A549 (cell line): ENCODE measurements around the gene PHIP. TPM values are rescaled to one million over a fixed set of nuclear protein-coding genes. Genes with fewer than 3 reads are reported as not detected.
"Not testable (repeated sequence)": the region's sequence is repeated elsewhere in the genome, so short reads cannot be mapped to it uniquely, and the experiment has no call there.

Experiments used
- ATAC-seq, 2 experiments: fragments of 200-7000 bp in 1 of 2; fragments of >200 bp in 1 of 2; cut with Nextera tagmentation in 1 of 2; cut with Tn5 transposase in 1 of 2; 3 replicates each; pipeline versions ENCODE4 v1.8.0 to v1.9.1; 2018 to 2020; ENCODE audit warnings: mild to moderate bottlenecking in 1 of 2, moderate library complexity in 1 of 2
- CTCF ChIA-PET: fragments of 300-600 bp; sonication (Branson Sonifier 250); formaldehyde crosslinking; extraction: SDS; loops from one replicate; lab custom pipeline; 2021; ENCODE audit warnings: antibody characterized with exemption, inconsistent platforms; lab: Yijun Ruan, JAX
- POLR2A ChIA-PET: fragments of 350-600 bp; formaldehyde crosslinking; extraction: SDS; loops from one replicate; lab custom pipeline; 2021; ENCODE audit warnings: antibody characterized with exemption, inconsistent platforms; lab: Yijun Ruan, JAX
- DNase-seq, 2 experiments: peaks; one replicate each; pipeline versions ENCODE4 v3.0.0 to v3.0.0-alpha.2; 2011 to 2016; ENCODE audit warnings: low read depth in 1 of 2, low spot score in 1 of 2
- FAIRE-seq: peaks from 2 replicates; lab custom pipeline; 2011; peaks lifted over from hg19 to GRCh38; lab: Jason Lieb, UNC
- H3K27ac ChIP-seq, 2 experiments: fragments of >200 bp; sonication (Bioruptor Twin); formaldehyde crosslinking; 3 replicates each; pipeline ENCODE4 v1.5.1; 2016 to 2017
- H3K4me1 ChIP-seq: fragments of >200 bp; sonication (Bioruptor Twin); formaldehyde crosslinking; 3 replicates; pipeline ENCODE4 v1.6.1; 2016
- H3K4me2 ChIP-seq: fragments of >200 bp; sonication (Bioruptor Twin); formaldehyde crosslinking; 3 replicates; pipeline ENCODE4 v1.6.1; 2016
- H3K4me3 ChIP-seq: fragments of >200 bp; sonication (Bioruptor Twin); formaldehyde crosslinking; 3 replicates; pipeline ENCODE4 v1.5.1; 2016
- H3K9me3 ChIP-seq: fragments of >200 bp; sonication (Bioruptor Twin); formaldehyde crosslinking; 3 replicates; pipeline ENCODE4 v1.6.1; 2016
- ATOH8 ChIP-seq: fragments of 250-450 bp; sonication (Bioruptor Pico); IDR thresholded peaks from 2 replicates; pipeline ENCODE4 v1.5.0; 2020; ENCODE audit warnings: low read depth, mild to moderate bottlenecking, moderate library complexity
- CBX8 ChIP-seq: fragments of 200-600 bp; sonication (generic); IDR thresholded peaks from 2 replicates; pipeline ENCODE4 v1.6.1; 2016
- CEBPB ChIP-seq, 2 experiments: fragments of >200 bp in 1 of 2; sonication (Bioruptor Twin) in 1 of 2; formaldehyde crosslinking in 1 of 2; IDR thresholded peaks; 2 replicates each; pipeline ENCODE4 v1.6.1; 2012 to 2016
- CHD2 ChIP-seq: fragments of 150-350 bp; IDR thresholded peaks from 2 replicates; pipeline ENCODE4 v1.6.1; 2014; ENCODE audit warnings: low read length; ENCODE audit not compliant: partially characterized antibody
- CHD4 ChIP-seq: fragments of 200-600 bp; sonication (generic); IDR thresholded peaks from 2 replicates; pipeline ENCODE4 v1.6.1; 2016; ENCODE audit warnings: antibody characterized with exemption, mild to moderate bottlenecking, borderline replicate concordance
- EHF ChIP-seq: fragments of 250-450 bp; sonication (Bioruptor Pico); IDR thresholded peaks from 2 replicates; pipeline ENCODE4 v1.5.0; 2020; ENCODE audit warnings: mild to moderate bottlenecking
- EHMT2 ChIP-seq: fragments of 200-600 bp; sonication (generic); IDR thresholded peaks from 2 replicates; pipeline ENCODE4 v1.6.1; 2016; ENCODE audit warnings: antibody characterized with exemption, low read depth, mild to moderate bottlenecking, moderate library complexity
- EP300 ChIP-seq, 2 experiments: fragments of >200 bp; sonication (Bioruptor Twin); formaldehyde crosslinking; IDR thresholded peaks; 2 replicates in 1 of 2; 3 replicates in 1 of 2; pipeline ENCODE4 v1.6.1; 2016 to 2017
- FOXS1 ChIP-seq: fragments of 250-450 bp; sonication (Bioruptor Pico); IDR thresholded peaks from 2 replicates; pipeline ENCODE4 v1.5.0; 2020; ENCODE audit warnings: mild to moderate bottlenecking, moderate library complexity
- GATA3 ChIP-seq: IDR thresholded peaks from 2 replicates; pipeline ENCODE4 v1.6.1; 2012; ENCODE audit warnings: borderline replicate concordance
- HOXB13 ChIP-seq: fragments of 250-450 bp; sonication (Bioruptor Pico); IDR thresholded peaks from 2 replicates; pipeline ENCODE4 v1.5.0; 2020; ENCODE audit warnings: low read depth, mild to moderate bottlenecking, moderate library complexity
- JUN ChIP-seq, 2 experiments: fragments of >200 bp; sonication (Bioruptor Twin); formaldehyde crosslinking; IDR thresholded peaks; 2 replicates in 1 of 2; 3 replicates in 1 of 2; pipeline ENCODE4 v1.6.1; 2016 to 2017
- JUNB ChIP-seq: fragments of >200 bp; sonication (Bioruptor Twin); formaldehyde crosslinking; IDR thresholded peaks from 2 replicates; pipeline ENCODE4 v1.6.1; 2016
- KDM1A ChIP-seq: fragments of 200-600 bp; sonication (generic); IDR thresholded peaks from 2 replicates; pipeline ENCODE4 v1.6.1; 2016; ENCODE audit warnings: low read depth, mild to moderate bottlenecking
- MAFK ChIP-seq: fragments of 450-650 bp; IDR thresholded peaks from 2 replicates; pipeline ENCODE4 v1.6.1; 2014; ENCODE audit not compliant: partially characterized antibody
- MAX ChIP-seq: IDR thresholded peaks from 2 replicates; pipeline ENCODE4 v1.6.1; 2012
- MAZ ChIP-seq: fragments of 150-350 bp; IDR thresholded peaks from 2 replicates; pipeline ENCODE4 v1.6.1; 2014; ENCODE audit warnings: antibody characterized with exemption, low read depth, low read length, borderline replicate concordance
- NFE2L2 ChIP-seq: fragments of 150-350 bp; conservative IDR thresholded peaks from 2 replicates; pipeline ENCODE4 v1.6.1; 2014; ENCODE audit warnings: low read length
- NR3C1 ChIP-seq: fragments of >200 bp; sonication (Bioruptor Twin); formaldehyde crosslinking; IDR thresholded peaks from 3 replicates; pipeline ENCODE4 v1.6.1; 2017
- PHF8 ChIP-seq: fragments of 200-600 bp; sonication (generic); IDR thresholded peaks from 2 replicates; pipeline ENCODE4 v1.6.1; 2016; ENCODE audit warnings: low read depth, mild to moderate bottlenecking, antibody characterized with exemption, moderate library complexity, borderline replicate concordance
- POLR2AphosphoS2 ChIP-seq: conservative IDR thresholded peaks from 2 replicates; pipeline ENCODE4 v1.6.1; 2012; ENCODE audit warnings: low read length, improper control_type of control experiment, inconsistent platforms
- REST ChIP-seq: fragments of 200-600 bp; sonication (generic); IDR thresholded peaks from 2 replicates; pipeline ENCODE4 v1.6.1; 2016; ENCODE audit warnings: antibody characterized with exemption, mild to moderate bottlenecking, moderate library complexity
- RFX5 ChIP-seq: fragments of 450-650 bp; IDR thresholded peaks from 2 replicates; pipeline ENCODE4 v1.7.1; 2014; ENCODE audit warnings: antibody characterized with exemption, mild to moderate bottlenecking, moderate library complexity
- RNF2 ChIP-seq: fragments of 200-600 bp; sonication (generic); IDR thresholded peaks from 2 replicates; pipeline ENCODE4 v1.6.1; 2016; ENCODE audit warnings: low read depth, mild to moderate bottlenecking, antibody characterized with exemption, moderate library complexity, borderline replicate concordance
- ZC3H11A ChIP-seq: fragments of 450-650 bp; IDR thresholded peaks from 2 replicates; pipeline ENCODE4 v1.6.1; 2014; ENCODE audit warnings: antibody characterized with exemption, mild to moderate bottlenecking
- ZFP36 ChIP-seq: fragments of 450-650 bp; IDR thresholded peaks from 2 replicates; pipeline ENCODE4 v1.6.1; 2014; ENCODE audit warnings: borderline replicate concordance; ENCODE audit not compliant: partially characterized antibody
- ZNF302 ChIP-seq: fragments of 250-450 bp; sonication (Bioruptor Pico); IDR thresholded peaks from 2 replicates; pipeline ENCODE4 v1.9.0; 2021; ENCODE audit warnings: inconsistent platforms, mild to moderate bottlenecking, moderate library complexity
- WGBS: methylation state at CpG from one replicate; pipeline ENCODE4 v1.1.6; 2017; ENCODE audit errors: missing lambda C conversion rate; 5-methylcytosine and 5-hydroxymethylcytosine counted together
- polyA plus RNA-seq, 4 experiments: library from polyadenylated mRNA; depleted of rRNA in 3 of 4; stranded (reverse); fragments of >200 nt; fragmentation: RNase III in 1 of 4; extraction: RNeasy Plus Mini Kit Qiagen cat#74134 plus additional on column Dnase treatment in 1 of 4; gene quantifications; 2 replicates in 3 of 4; 3 replicates in 1 of 4; pipeline ENCODE4 v1.2.3, GENCODE V29; 2011 to 2017
- TF ChIP-seq, protein P1 (sequence below): fragments of 250-450 bp; sonication (Bioruptor Pico); IDR thresholded peaks from 2 replicates; pipeline ENCODE4 v1.5.0; 2021; ENCODE audit warnings: mild to moderate bottlenecking, moderate library complexity, borderline replicate concordance

The PHIP gene
- polyA plus RNA-seq, 2 of the 4 experiments (the other 2 are of a cell fraction): 7.2 to 14.9 TPM

DNA sequence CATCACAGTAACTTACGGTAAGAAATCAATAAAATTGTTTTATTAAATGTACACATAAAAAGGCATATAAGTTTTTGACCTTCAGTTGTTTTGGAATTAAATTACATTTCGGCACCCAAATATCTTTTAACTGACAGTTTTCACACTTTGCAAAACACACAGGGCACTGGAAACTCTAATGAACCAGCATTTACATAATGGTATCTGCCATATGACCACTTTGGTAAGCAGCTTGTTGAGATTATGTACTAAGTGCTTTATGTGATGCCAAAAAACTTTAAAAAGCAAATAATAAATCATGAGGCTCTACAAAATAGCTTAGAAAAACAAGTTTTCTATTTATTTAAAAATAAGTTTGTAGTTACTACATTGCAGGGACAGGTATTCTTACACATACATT is 142.5 kb downstream of the PHIP start:
- Histone ChIP-seq H3K27ac (no peak overlapping the region), H3K9me3 (no peaks in the 10 kb centered on the region), H3K4me2 (no peak overlapping the region), H3K4me3 (no peak overlapping the region), H3K4me1 (no peaks in the 10 kb centered on the region)
- no peak for TF ChIP-seq MAZ
- TF ChIP-seq, protein P1, sequence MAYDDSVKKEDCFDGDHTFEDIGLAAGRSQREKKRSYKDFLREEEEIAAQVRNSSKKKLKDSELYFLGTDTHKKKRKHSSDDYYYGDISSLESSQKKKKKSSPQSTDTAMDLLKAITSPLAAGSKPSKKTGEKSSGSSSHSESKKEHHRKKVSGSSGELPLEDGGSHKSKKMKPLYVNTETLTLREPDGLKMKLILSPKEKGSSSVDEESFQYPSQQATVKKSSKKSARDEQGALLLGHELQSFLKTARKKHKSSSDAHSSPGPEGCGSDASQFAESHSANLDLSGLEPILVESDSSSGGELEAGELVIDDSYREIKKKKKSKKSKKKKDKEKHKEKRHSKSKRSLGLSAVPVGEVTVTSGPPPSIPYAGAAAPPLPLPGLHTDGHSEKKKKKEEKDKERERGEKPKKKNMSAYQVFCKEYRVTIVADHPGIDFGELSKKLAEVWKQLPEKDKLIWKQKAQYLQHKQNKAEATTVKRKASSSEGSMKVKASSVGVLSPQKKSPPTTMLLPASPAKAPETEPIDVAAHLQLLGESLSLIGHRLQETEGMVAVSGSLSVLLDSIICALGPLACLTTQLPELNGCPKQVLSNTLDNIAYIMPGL (CRISPR knock-in tag): no peak
- no peak for TF ChIP-seq JUN (IDR thresholded peaks at IDR 0.05)
- no peak for TF ChIP-seq EHF (CRISPR knock-in tag)
- no peak for TF ChIP-seq ZFP36
- TF ChIP-seq NFE2L2: no peak
- TF ChIP-seq ZNF302 (CRISPR knock-in tag): no peak
- no peak for TF ChIP-seq CBX8
- TF ChIP-seq JUNB: no peak
- ChIA-PET POLR2A (no interaction called here), CTCF (no interaction called here)
- ATAC-seq: no peak
- WGBS: 94% methylated on average over 2 of the region's 2 CpGs
- FAIRE-seq: no peak
- no peak for DNase-seq

- TF ChIP-seq RNF2 (no peak), MAZ (no peak), ZNF302 (CRISPR knock-in tag) (no peak), EHMT2 (no peak), FOXS1 (CRISPR knock-in tag) (no peak), NR3C1 (no peak), CEBPB (IDR thresholded peaks at IDR 0.05) (no peak), RFX5 (no peak), ZC3H11A (no peak), MAX (no peak), MAFK (no peak), EP300 (IDR thresholded peaks at IDR 0.05) (no peak), NFE2L2 (no peak), KDM1A (no peak), GATA3 (no peak)
- DNase-seq (no peak), ATAC-seq (no peak), FAIRE-seq (no peak)
- no peak overlapping the region for H3K4me3 ChIP-seq
- H3K9me3 ChIP-seq: no peaks in the 10 kb centered on the region
- no peaks in the 10 kb centered on the region for H3K4me1 ChIP-seq
- no peak overlapping the region for H3K27ac ChIP-seq
- H3K4me2 ChIP-seq: no peak overlapping the region
- ChIA-PET POLR2A (no interaction called here), CTCF (no interaction called here)
- WGBS: 58% methylated on average over 3 of the region's 3 CpGs
These were observed 152.7 kb downstream of the PHIP start for GRCh38 chr6:78925317-78925716.

DNA sequence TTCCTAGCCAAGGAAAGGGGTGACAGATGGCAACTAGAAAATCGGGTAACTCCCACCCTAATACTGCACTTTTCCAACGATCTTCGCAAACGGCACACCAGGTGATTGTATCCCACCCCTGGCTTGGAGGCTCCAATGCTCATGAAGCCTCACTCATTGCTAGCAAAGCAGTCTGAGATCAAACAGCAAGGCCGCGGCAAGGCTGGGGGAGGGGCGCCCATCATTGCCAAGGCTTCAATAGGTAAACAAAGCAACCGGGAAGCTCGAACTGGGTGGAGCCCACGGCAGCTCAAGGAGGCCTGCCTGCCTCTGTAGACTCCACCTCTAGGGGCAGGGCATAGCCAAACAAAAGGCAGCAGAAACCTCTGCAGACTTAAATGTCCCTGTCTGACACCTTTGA is 156.9 kb downstream of the PHIP start:
- H3K9me3 ChIP-seq: peaks cover 19% of the 10 kb centered on the region; the same call in 2 of the 3 replicates
- H3K4me2 ChIP-seq, DNase-seq, ATAC-seq, H3K27ac ChIP-seq, CTCF ChIA-PET, FAIRE-seq, H3K4me3 ChIP-seq, H3K4me1 ChIP-seq, POLR2A ChIA-PET: not testable (repeated sequence)
- 51% methylated on average over 6 of the region's 10 CpGs for WGBS

- no peak for FAIRE-seq
- H3K27ac ChIP-seq: no peak overlapping the region
- H3K4me1 ChIP-seq: no peaks in the 10 kb centered on the region
- DNase-seq: no peak
- no peak for ATAC-seq
- CTCF ChIA-PET: no interaction called here
- POLR2A ChIA-PET: no interaction called here
- H3K9me3 ChIP-seq: peaks cover 19% of the 10 kb centered on the region; the same call in 2 of the 3 replicates
- no peak overlapping the region for H3K4me3 ChIP-seq
- WGBS: 58% methylated on average over 1 of the region's 1 CpG
- no peak overlapping the region for H3K4me2 ChIP-seq
- TF ChIP-seq CHD2: no peak
- no peak for TF ChIP-seq POLR2AphosphoS2
- no peak for TF ChIP-seq EHF (CRISPR knock-in tag)
- TF ChIP-seq PHF8: no peak
- TF ChIP-seq CHD4: no peak
- no peak for TF ChIP-seq REST
- no peak for TF ChIP-seq HOXB13 (CRISPR knock-in tag)
- no peak for TF ChIP-seq NFE2L2
- TF ChIP-seq ZNF302 (CRISPR knock-in tag): no peak
- TF ChIP-seq EHMT2: no peak
- no peak for TF ChIP-seq ATOH8
These were observed 160.3 kb downstream of the PHIP start for GRCh38 chr6:78917788-78918187.
